ENCODE measurements around the gene SERPINA12.

GRCh38 chr14:94466706-94467370 is 42.4 kb downstream of the SERPINA12 start:
- TF ChIP-seq CTCF (IDR thresholded peaks at IDR 0.05) = no peak
- no peak for TF ChIP-seq EP300 (IDR thresholded peaks at IDR 0.05)
- no peak for TF ChIP-seq POLR2A (IDR thresholded peaks at IDR 0.05)

Measured in ovary (tissue), 3 donors.